Neural progenitor cell (in vitro differentiated cells): ENCODE data around the gene SPSB1. TPM values are rescaled to one million over a fixed set of nuclear protein-coding genes. Genes with fewer than 3 reads are reported as not detected.

Source experiments
- DNase-seq: peaks from one replicate; pipeline ENCODE4 v3.0.0-alpha.2; 2016; ENCODE audit warnings: low spot score
- H2AFZ ChIP-seq: fragments of 200-600 bp; sonication (generic); replicated peaks from 2 replicates; pipeline ENCODE4 v1.6.1; 2016; ENCODE audit warnings: antibody characterized with exemption
- H3F3A ChIP-seq: fragments of 200-600 bp; sonication (generic); 2 replicates; pipeline ENCODE4 v1.6.1; 2016; ENCODE audit warnings: antibody characterized with exemption, low read depth
- H3K27ac ChIP-seq: fragments of 200-600 bp; sonication (generic); 2 replicates; pipeline ENCODE4 v1.5.1; 2016; ENCODE audit warnings: mild to moderate bottlenecking
- H3K27me3 ChIP-seq: fragments of 200-600 bp; sonication (generic); 2 replicates; pipeline ENCODE4 v1.6.1; 2016; ENCODE audit warnings: mild to moderate bottlenecking, moderate library complexity
- H3K36me3 ChIP-seq: fragments of 200-600 bp; sonication (generic); 2 replicates; pipeline ENCODE4 v1.5.1; 2016
- H3K4me1 ChIP-seq: fragments of 200-600 bp; sonication (generic); 2 replicates; pipeline ENCODE4 v1.6.1; 2016; ENCODE audit warnings: mixed run types
- H3K4me2 ChIP-seq: fragments of 200-600 bp; sonication (generic); 2 replicates; pipeline ENCODE4 v1.6.1; 2016
- H3K4me3 ChIP-seq: fragments of 200-600 bp; sonication (generic); 2 replicates; pipeline ENCODE4 v1.5.1; 2016
- H3K79me2 ChIP-seq: fragments of 200-600 bp; sonication (generic); 2 replicates; pipeline ENCODE4 v1.6.1; 2016; ENCODE audit warnings: low read depth
- H3K9ac ChIP-seq: fragments of 200-600 bp; sonication (generic); 2 replicates; pipeline ENCODE4 v1.6.1; 2016
- H3K9me3 ChIP-seq: fragments of 200-600 bp; sonication (generic); 2 replicates; pipeline ENCODE4 v1.5.1; 2016; ENCODE audit warnings: low read depth
- H4K20me1 ChIP-seq: fragments of 200-600 bp; sonication (generic); 2 replicates; pipeline ENCODE4 v1.6.1; 2016; ENCODE audit warnings: low read depth
- H3K27ac Mint-ChIP-seq: 3 replicates; pipeline ENCODE4 v1.8.0; 2021; ENCODE audit warnings: mixed read lengths
- H3K27me3 Mint-ChIP-seq: 2 replicates; pipeline ENCODE4 v1.8.0; 2022; ENCODE audit warnings: low read depth, mild to moderate bottlenecking, inconsistent platforms, moderate library complexity, mixed read lengths; ENCODE audit not compliant: insufficient read depth
- H3K36me3 Mint-ChIP-seq: 3 replicates; pipeline ENCODE4 v1.8.0; 2021; ENCODE audit warnings: mixed read lengths
- H3K4me1 Mint-ChIP-seq: 3 replicates; pipeline ENCODE4 v1.8.0; 2021; ENCODE audit warnings: mixed read lengths
- H3K4me3 Mint-ChIP-seq: 3 replicates; pipeline ENCODE4 v1.8.0; 2021; ENCODE audit warnings: mild to moderate bottlenecking, moderate library complexity, mixed read lengths
- H3K9me3 Mint-ChIP-seq: 3 replicates; pipeline ENCODE4 v1.8.0; 2020; ENCODE audit warnings: mixed read lengths
- CTCF ChIP-seq: fragments of 200-600 bp; sonication (generic); IDR thresholded peaks from 2 replicates; pipeline ENCODE4 v1.5.1; 2017; ENCODE audit warnings: antibody characterized with exemption, mild to moderate bottlenecking
- EZH2 ChIP-seq: fragments of 200-600 bp; sonication (generic); IDR thresholded peaks from 2 replicates; pipeline ENCODE4 v1.6.1; 2017; ENCODE audit warnings: antibody characterized with exemption, mild to moderate bottlenecking, moderate library complexity
- EZH2phosphoT487 ChIP-seq: fragments of 200-600 bp; sonication (generic); IDR thresholded peaks from 2 replicates; pipeline ENCODE4 v1.6.1; 2017; ENCODE audit warnings: antibody characterized with exemption
- total RNA-seq: library from RNA; depleted of rRNA; stranded (reverse); fragments of >200 nt; gene quantifications from 2 replicates; pipeline ENCODE4 v1.2.3, GENCODE V29; 2015; ENCODE audit warnings: low replicate concordance

The SPSB1 gene
- total RNA-seq, 1 donor from 2014 or later = 2.8 TPM

- H3K79me2 ChIP-seq = no peaks in the 10 kb centered on the region
- H3K4me1 Mint-ChIP-seq = peaks cover 18% of the 10 kb centered on the region
- H3K27ac ChIP-seq = no peak overlapping the region
- peaks cover 2% of the 10 kb centered on the region for H3K9me3 Mint-ChIP-seq
- no peaks in the 10 kb centered on the region for H3K9me3 ChIP-seq
- H3K36me3 ChIP-seq = no peaks in the 10 kb centered on the region
- no peak overlapping the region for H3K4me3 ChIP-seq
- no peaks in the 10 kb centered on the region for H3K27me3 ChIP-seq
- no peaks in the 10 kb centered on the region for H3K36me3 Mint-ChIP-seq
- H2AFZ ChIP-seq = no peak overlapping the region
- no peak overlapping the region for H3K4me2 ChIP-seq
- H3K4me3 Mint-ChIP-seq = no peak overlapping the region
- DNase-seq = no peak
- peaks cover 9% of the 10 kb centered on the region for H3K27me3 Mint-ChIP-seq
- no peaks in the 10 kb centered on the region for H4K20me1 ChIP-seq
- no peak overlapping the region for H3K27ac Mint-ChIP-seq
- no peak for TF ChIP-seq EZH2
- no peak for TF ChIP-seq CTCF
- TF ChIP-seq EZH2phosphoT487 = no peak
- peaks cover 7% of the 10 kb centered on the region for H3F3A ChIP-seq
- H3K9ac ChIP-seq = no peak overlapping the region
- H3K4me1 ChIP-seq = peaks cover 14% of the 10 kb centered on the region
These were observed 107.9 kb downstream of the SPSB1 start for GRCh38 chr1:9400425-9401079.

GRCh38 chr1:9401080-9401453 lies 108.4 kb downstream of the SPSB1 start:
- peaks cover 2% of the 10 kb centered on the region for H3K9me3 Mint-ChIP-seq
- Histone ChIP-seq H3K27me3 (no peaks in the 10 kb centered on the region), H3K9ac (no peak overlapping the region), H2AFZ (no peak overlapping the region), H3F3A (peaks cover 7% of the 10 kb centered on the region), H4K20me1 (no peaks in the 10 kb centered on the region), H3K79me2 (no peaks in the 10 kb centered on the region), H3K4me3 (no peak overlapping the region), H3K27ac (no peak overlapping the region), H3K4me1 (peaks cover 14% of the 10 kb centered on the region), H3K4me2 (no peak overlapping the region), H3K36me3 (no peaks in the 10 kb centered on the region), H3K9me3 (no peaks in the 10 kb centered on the region)
- DNase-seq = no peak
- peaks cover 18% of the 10 kb centered on the region for H3K4me1 Mint-ChIP-seq
- H3K36me3 Mint-ChIP-seq = no peaks in the 10 kb centered on the region
- peaks cover 9% of the 10 kb centered on the region for H3K27me3 Mint-ChIP-seq
- TF ChIP-seq CTCF = no peak
- no peak for TF ChIP-seq EZH2
- H3K4me3 Mint-ChIP-seq = no peak overlapping the region
- H3K27ac Mint-ChIP-seq = no peak overlapping the region

GRCh38 chr1:9402256-9402616 lies 109.5 kb downstream of the SPSB1 start:
- no peak overlapping the region for H3K4me3 Mint-ChIP-seq
- H3K36me3 Mint-ChIP-seq = no peaks in the 10 kb centered on the region
- H3K27me3 Mint-ChIP-seq = peaks cover 9% of the 10 kb centered on the region
- no peaks in the 10 kb centered on the region for H3K27me3 ChIP-seq
- no peak overlapping the region for H2AFZ ChIP-seq
- no peaks in the 10 kb centered on the region for H3K9me3 Mint-ChIP-seq
- H3K4me1 ChIP-seq = peaks cover 14% of the 10 kb centered on the region
- no peak overlapping the region for H3K4me2 ChIP-seq
- no peak overlapping the region for H3K9ac ChIP-seq
- no peak overlapping the region for H3K4me3 ChIP-seq
- no peak for DNase-seq
- no peak overlapping the region for H3K27ac ChIP-seq
- H3K4me1 Mint-ChIP-seq = peaks cover 18% of the 10 kb centered on the region
- no peaks in the 10 kb centered on the region for H3K9me3 ChIP-seq
- TF ChIP-seq EZH2 (no peak), CTCF (no peak), EZH2phosphoT487 (no peak)
- no peaks in the 10 kb centered on the region for H3K36me3 ChIP-seq
- H4K20me1 ChIP-seq = no peaks in the 10 kb centered on the region
- H3K79me2 ChIP-seq = no peaks in the 10 kb centered on the region
- peak overlapping the region; percentile 81 for H3K27ac Mint-ChIP-seq
- H3F3A ChIP-seq = peaks cover 7% of the 10 kb centered on the region
